K562 (cell line): ENCODE data around the gene PGAP2. TPM values are rescaled to one million over a fixed set of nuclear protein-coding genes. Genes with fewer than 3 reads are reported as not detected.

Experiments used
- BHLHE40 ChIP-seq: IDR thresholded peaks from 2 replicates; pipeline ENCODE4 v1.6.1; 2011; ENCODE audit warnings: low read length, improper control_type of control experiment
- CBFB ChIP-seq: sonication (generic); formaldehyde crosslinking; IDR thresholded peaks from 2 replicates; pipeline ENCODE4 v1.4.0; 2020; ENCODE audit warnings: mild to moderate bottlenecking, missing genetic modification reagents
- GATAD2A ChIP-seq: fragments of 450-650 bp; IDR thresholded peaks from 2 replicates; pipeline ENCODE4 v1.6.1; 2017
- KLF6 ChIP-seq: fragments of 250-450 bp; sonication (Bioruptor Pico); IDR thresholded peaks from 2 replicates; pipeline ENCODE4 v1.4.0; 2020; ENCODE audit warnings: mild to moderate bottlenecking, moderate library complexity, borderline replicate concordance
- L3MBTL2 ChIP-seq: fragments of 450-650 bp; IDR thresholded peaks from 2 replicates; pipeline ENCODE4 v1.6.1; 2016; ENCODE audit warnings: mild to moderate bottlenecking, moderate library complexity
- LEF1 ChIP-seq: fragments of 450-650 bp; IDR thresholded peaks from 2 replicates; pipeline ENCODE4 v1.6.1; 2016; ENCODE audit warnings: mild to moderate bottlenecking
- NONO ChIP-seq, 2 experiments: fragments of 200-400 bp in 1 of 2; fragments of 450-650 bp in 1 of 2; formaldehyde crosslinking in 1 of 2; IDR thresholded peaks; 2 replicates each; pipeline ENCODE4 v1.6.1; 2017; ENCODE audit warnings: low read depth in 2 of 2, mild to moderate bottlenecking in 2 of 2, moderate library complexity in 2 of 2, low read length in 1 of 2
- NUFIP1 ChIP-seq: fragments of 450-650 bp; IDR thresholded peaks from 2 replicates; pipeline ENCODE4 v1.6.1; 2018; ENCODE audit not compliant: partially characterized antibody
- SIN3A ChIP-seq, 2 experiments: fragments of 150-350 bp in 1 of 2; IDR thresholded peaks; 2 replicates each; pipeline ENCODE4 v1.6.1; 2011 to 2016; ENCODE audit warnings: borderline replicate concordance in 2 of 2, low read depth in 2 of 2, low read length in 2 of 2, mild to moderate bottlenecking in 2 of 2, moderate library complexity in 2 of 2; ENCODE audit not compliant: control insufficient read depth in 1 of 2
- SOX6 ChIP-seq: fragments of 450-650 bp; IDR thresholded peaks from 2 replicates; pipeline ENCODE4 v1.6.1; 2014; ENCODE audit warnings: mild to moderate bottlenecking
- XRCC3 ChIP-seq: fragments of 450-650 bp; IDR thresholded peaks from 2 replicates; pipeline ENCODE4 v1.6.1; 2017; ENCODE audit warnings: mild to moderate bottlenecking, moderate library complexity
- ZBED1 ChIP-seq: IDR thresholded peaks from 2 replicates; pipeline ENCODE4 v1.6.1; 2014
- ZNF589 ChIP-seq: fragments of 200-800 bp; sonication (Bioruptor generic); IDR thresholded peaks from 2 replicates; pipeline ENCODE4 v1.6.1; 2016; ENCODE audit warnings: low read depth, missing genetic modification characterization, missing compliant biosample characterization
- polyA plus RNA-seq, 8 experiments: library from polyadenylated mRNA; depleted of rRNA in 4 of 8; stranded (reverse) in 5 of 8; unstranded in 3 of 8; fragments of >200 nt; fragmentation: Nextera tagmentation in 2 of 8; fragmentation: Illumina TruSeq in 1 of 8; extraction: Ambion mirVana in 2 of 8; extraction: Trizol in 1 of 8; gene quantifications; 2 replicates each; pipeline versions ENCODE4 v1.2.1 to v1.2.3, GENCODE V29; 2011 to 2014; ENCODE audit warnings: inconsistent platforms in 1 of 8, missing spikeins in 1 of 8
- total RNA-seq, 7 experiments: library from RNA; depleted of rRNA in 6 of 7; stranded (reverse); fragments of >200 nt in 6 of 7; fragmentation: Illumina TruSeq in 2 of 7; extraction: Trizol in 2 of 7; gene quantifications; 2 replicates each; pipeline versions ENCODE4 v1.2.1 to v1.2.3, GENCODE V29; 2011 to 2021; ENCODE audit warnings: low replicate concordance in 1 of 7
- TF ChIP-seq, protein P1 (sequence below): sonication (generic); IDR thresholded peaks from 2 replicates; pipeline ENCODE4 v1.6.1; 2016
- TF ChIP-seq, protein P2 (sequence below): fragments of 450-650 bp; formaldehyde crosslinking; IDR thresholded peaks from 2 replicates; pipeline ENCODE4 v1.4.0; 2020; ENCODE audit warnings: mild to moderate bottlenecking, moderate library complexity
- TF ChIP-seq, protein P3 (sequence below): fragments of 250-450 bp; sonication (Bioruptor Pico); IDR thresholded peaks from 2 replicates; pipeline ENCODE4 v1.5.0; 2021; ENCODE audit warnings: mild to moderate bottlenecking, moderate library complexity
- TF ChIP-seq, protein P4 (sequence below): fragments of 450-650 bp; formaldehyde crosslinking; IDR thresholded peaks from 2 replicates; pipeline ENCODE4 v1.4.0; 2022; ENCODE audit warnings: missing genetic modification characterization
- TF ChIP-seq, protein P5 (sequence below): fragments of 250-450 bp; sonication (Bioruptor Pico); IDR thresholded peaks from 2 replicates; pipeline ENCODE4 v1.8.0; 2022; ENCODE audit warnings: inconsistent platforms, mild to moderate bottlenecking, moderate library complexity, borderline replicate concordance

Gene PGAP2
- total and polyA plus RNA-seq, 9 of the 15 experiments (the other 6 are each of a cell fraction or from before 2014, with no cell fraction given): 17.9 to 47.2 (median 33.7) TPM

DNA sequence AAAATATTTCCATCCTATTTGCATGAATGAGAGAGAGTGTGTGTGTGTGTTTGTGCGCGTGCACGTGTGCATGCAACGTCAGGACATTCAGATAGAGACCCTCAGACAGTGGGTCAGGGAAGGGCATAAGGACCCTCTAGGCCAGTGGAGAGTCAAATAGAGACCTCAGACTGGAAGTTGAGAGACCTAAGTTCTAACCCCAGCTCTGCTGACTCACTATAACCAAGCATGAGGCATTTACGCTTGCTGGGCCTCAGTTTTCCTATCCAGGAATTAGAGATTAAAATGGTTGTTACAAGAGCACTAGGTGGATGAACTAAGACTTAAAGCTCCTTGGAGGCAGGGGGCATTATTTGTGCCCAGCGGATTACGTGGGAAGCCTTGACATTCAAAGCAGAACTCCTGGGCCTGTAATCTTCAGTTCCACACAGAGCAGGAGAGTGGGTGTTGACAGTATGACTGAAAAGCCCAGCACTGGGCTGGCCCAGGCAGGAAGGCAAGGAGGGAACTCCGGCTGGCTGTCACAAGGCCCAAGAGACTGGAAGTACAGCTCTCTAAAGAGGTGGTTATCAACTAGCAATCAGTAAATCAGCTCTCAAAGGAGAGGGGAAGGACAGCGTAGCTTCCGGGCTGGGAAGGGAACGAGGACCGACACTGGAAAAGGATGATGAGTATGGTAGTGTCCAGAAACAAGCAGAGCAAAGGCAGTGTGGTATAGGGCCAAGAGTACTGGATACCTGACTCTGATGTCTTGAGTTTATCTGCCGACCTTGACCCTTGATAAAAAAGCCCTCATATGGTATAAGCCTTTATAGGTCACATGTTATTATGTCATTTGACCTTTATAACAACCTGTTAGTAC is 23.2 kb downstream of the PGAP2 start (continued):
- TF ChIP-seq, protein P1, sequence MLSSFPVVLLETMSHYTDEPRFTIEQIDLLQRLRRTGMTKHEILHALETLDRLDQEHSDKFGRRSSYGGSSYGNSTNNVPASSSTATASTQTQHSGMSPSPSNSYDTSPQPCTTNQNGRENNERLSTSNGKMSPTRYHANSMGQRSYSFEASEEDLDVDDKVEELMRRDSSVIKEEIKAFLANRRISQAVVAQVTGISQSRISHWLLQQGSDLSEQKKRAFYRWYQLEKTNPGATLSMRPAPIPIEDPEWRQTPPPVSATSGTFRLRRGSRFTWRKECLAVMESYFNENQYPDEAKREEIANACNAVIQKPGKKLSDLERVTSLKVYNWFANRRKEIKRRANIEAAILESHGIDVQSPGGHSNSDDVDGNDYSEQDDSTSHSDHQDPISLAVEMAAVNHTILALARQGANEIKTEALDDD: peak; percentile 82; the same call in 1 of the 2 replicates
- TF ChIP-seq NUFIP1: no peak
- no peak for TF ChIP-seq XRCC3
- peak; percentile 39; the same call in 1 of the 2 replicates for TF ChIP-seq KLF6 (CRISPR knock-in tag)
- TF ChIP-seq, protein P2, sequence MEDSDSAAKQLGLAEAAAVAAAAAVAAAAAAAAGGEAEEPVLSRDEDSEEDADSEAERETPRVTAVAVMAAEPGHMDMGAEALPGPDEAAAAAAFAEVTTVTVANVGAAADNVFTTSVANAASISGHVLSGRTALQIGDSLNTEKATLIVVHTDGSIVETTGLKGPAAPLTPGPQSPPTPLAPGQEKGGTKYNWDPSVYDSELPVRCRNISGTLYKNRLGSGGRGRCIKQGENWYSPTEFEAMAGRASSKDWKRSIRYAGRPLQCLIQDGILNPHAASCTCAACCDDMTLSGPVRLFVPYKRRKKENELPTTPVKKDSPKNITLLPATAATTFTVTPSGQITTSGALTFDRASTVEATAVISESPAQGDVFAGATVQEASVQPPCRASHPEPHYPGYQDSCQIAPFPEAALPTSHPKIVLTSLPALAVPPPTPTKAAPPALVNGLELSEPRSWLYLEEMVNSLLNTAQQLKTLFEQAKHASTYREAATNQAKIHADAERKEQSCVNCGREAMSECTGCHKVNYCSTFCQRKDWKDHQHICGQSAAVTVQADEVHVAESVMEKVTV (CRISPR knock-in tag): no peak
- 0 out of 2 replicates have a peak, but pooled peaks have one; percentile 8 for TF ChIP-seq GATAD2A
- no peak for TF ChIP-seq BHLHE40
- TF ChIP-seq, protein P3, sequence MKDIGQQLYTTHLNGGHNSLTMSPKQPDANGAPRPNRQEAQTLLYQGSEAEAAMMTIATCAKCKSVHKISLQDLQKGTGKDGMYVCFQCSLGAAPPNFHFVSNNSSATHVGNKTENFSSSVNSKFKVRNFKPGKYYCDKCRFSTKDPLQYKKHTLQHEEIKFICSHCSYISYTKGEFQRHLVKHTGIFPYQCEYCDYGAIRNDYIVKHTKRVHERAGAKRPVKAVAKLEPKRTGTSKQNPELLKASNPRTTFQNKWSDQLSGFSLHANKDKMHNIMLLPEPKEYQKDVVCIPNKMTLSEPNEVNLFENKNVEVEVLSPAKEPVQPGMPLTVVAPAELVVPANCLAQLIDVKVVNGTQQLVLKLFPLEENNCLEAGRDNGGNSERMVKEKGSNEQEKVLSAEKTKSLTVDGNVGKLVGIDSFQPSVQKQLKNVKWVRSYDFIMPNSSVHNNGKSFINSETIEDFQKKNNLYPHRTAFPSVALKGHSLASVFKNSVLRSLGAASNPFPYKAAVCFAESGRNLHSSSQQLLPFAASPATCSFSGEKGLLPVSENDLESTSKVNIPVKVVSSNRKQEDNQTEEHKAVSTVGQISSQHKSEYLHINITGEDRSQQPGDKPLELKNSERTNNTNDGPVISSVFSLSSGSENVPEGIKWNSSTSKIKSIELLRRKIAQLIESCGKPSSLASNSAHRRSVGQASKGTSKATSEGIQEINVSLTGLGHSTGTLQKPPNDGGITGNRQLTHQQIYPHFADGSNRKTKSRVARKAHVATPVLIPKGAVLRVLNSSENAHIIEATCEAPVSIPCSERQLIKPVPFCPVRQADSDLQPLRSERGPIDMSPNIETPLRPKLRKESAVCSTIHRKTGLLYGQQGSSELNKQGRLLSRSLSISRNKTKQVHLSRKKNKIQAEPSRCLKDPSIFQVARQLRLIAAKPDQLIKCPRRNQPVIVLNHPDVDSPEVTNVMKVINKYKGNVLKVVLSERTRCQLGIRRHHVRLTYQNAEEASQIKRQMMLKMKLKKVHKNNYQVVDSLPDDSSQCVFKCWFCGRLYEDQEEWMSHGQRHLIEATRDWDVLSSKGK (CRISPR knock-in tag): no peak
- peak; percentile 66; the same call in 1 of the 2 replicates for TF ChIP-seq SOX6
- TF ChIP-seq SIN3A (IDR thresholded peaks at IDR 0.05; ENCODE audit: borderline replicate concordance in 2 of 2, control insufficient read depth in 1 of 2, low read depth in 2 of 2, low read length in 2 of 2): 0 out of 4 replicates have a peak, but pooled peaks of 1 of the 2 experiments have one; percentile 37
- TF ChIP-seq LEF1: peak; percentile 38; the same call in 1 of the 2 replicates
- TF ChIP-seq ZNF589 (CRISPR knock-in tag): peak; percentile 88; the same call in 1 of the 2 replicates
- peak; percentile 21; the same call in 1 of the 2 replicates for TF ChIP-seq L3MBTL2
- TF ChIP-seq, protein P4, sequence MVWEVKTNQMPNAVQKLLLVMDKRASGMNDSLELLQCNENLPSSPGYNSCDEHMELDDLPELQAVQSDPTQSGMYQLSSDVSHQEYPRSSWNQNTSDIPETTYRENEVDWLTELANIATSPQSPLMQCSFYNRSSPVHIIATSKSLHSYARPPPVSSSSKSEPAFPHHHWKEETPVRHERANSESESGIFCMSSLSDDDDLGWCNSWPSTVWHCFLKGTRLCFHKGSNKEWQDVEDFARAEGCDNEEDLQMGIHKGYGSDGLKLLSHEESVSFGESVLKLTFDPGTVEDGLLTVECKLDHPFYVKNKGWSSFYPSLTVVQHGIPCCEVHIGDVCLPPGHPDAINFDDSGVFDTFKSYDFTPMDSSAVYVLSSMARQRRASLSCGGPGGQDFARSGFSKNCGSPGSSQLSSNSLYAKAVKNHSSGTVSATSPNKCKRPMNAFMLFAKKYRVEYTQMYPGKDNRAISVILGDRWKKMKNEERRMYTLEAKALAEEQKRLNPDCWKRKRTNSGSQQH: 0 out of 2 replicates have a peak, but pooled peaks have one; percentile 26
- TF ChIP-seq ZBED1: no peak
- TF ChIP-seq, protein P5, sequence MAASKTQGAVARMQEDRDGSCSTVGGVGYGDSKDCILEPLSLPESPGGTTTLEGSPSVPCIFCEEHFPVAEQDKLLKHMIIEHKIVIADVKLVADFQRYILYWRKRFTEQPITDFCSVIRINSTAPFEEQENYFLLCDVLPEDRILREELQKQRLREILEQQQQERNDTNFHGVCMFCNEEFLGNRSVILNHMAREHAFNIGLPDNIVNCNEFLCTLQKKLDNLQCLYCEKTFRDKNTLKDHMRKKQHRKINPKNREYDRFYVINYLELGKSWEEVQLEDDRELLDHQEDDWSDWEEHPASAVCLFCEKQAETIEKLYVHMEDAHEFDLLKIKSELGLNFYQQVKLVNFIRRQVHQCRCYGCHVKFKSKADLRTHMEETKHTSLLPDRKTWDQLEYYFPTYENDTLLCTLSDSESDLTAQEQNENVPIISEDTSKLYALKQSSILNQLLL (CRISPR knock-in tag): no peak
- TF ChIP-seq CBFB (CRISPR knock-in tag): no peak
- TF ChIP-seq NONO (IDR thresholded peaks at IDR 0.05; ENCODE audit: low read depth in 2 of 2, low read length in 1 of 2): no peak
